Epithelial cell of proximal tubule (primary cell): ENCODE results near the gene PVALEF. TPM values are rescaled to one million over a fixed set of nuclear protein-coding genes. Genes with fewer than 3 reads are reported as not detected.

Experiments
- DNase-seq: peaks from one replicate; pipeline ENCODE4 v3.0.0-alpha.2; 2011; ENCODE audit warnings: low read depth
- H3K4me3 ChIP-seq: 2 replicates; pipeline ENCODE4 v1.5.1; 2011; ENCODE audit warnings: low read depth, mild to moderate bottlenecking, low read length
- total RNA-seq: library from RNA; depleted of rRNA; stranded (reverse); fragments of >200 nt; gene quantifications from 2 replicates; pipeline ENCODE4 v1.2.3, GENCODE V29; 2015
- TF ChIP-seq, protein P1 (sequence below): conservative IDR thresholded peaks from 2 replicates; pipeline ENCODE4 v1.5.1; 2012; ENCODE audit warnings: low read depth, mild to moderate bottlenecking, low read length

Gene PVALEF
- total RNA-seq, 1 donor from 2014 or later: not detected

DNA sequence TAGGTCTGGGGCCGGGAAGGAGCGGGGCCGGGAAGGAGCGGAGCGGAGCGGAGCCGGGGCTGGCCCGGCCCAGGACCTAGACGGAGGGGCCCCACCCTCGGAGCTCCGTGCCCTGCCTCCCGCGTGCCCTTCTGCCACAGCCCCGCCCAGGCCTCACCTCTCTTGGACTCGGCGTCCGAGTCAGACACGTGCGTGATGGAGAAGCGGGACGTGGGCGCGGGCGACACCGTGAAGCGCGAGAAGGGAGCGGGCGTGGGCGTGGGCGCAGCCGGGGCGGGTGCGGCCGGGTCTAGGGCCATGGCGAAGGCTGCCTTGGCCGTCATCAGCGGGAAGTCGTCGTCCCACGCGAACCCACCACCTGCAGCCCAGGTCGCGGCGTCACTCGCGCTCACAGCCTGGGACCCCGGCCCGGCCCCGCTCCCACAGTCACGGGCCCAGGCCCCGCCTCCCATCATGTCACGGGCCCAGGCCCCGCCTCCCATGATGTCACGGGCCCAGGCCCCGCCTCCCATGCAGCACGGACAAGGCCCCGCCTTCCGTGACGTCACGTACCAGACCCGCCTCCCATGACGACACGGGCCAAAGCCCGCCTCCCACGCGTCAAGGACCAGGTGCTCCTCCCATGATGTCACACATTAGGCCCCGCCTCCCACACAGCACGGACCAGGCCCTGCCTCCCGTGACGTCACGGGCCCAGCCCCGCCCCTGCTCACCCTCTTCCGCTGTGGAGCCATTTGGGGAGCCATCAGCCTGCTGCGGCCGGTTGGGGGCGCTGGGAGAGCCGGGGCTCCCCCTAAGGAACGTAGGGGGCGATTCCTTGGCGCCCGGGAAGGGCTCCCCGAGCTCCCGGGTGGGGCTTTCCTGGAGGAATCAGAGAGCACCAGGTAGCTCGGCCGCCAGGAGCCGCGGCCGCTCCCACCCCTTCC, 45.8 kb upstream of the PVALEF start:
- H3K4me3 ChIP-seq: peak overlapping the region; percentile 49
- peak; percentile 35 for DNase-seq
- TF ChIP-seq, protein P1, sequence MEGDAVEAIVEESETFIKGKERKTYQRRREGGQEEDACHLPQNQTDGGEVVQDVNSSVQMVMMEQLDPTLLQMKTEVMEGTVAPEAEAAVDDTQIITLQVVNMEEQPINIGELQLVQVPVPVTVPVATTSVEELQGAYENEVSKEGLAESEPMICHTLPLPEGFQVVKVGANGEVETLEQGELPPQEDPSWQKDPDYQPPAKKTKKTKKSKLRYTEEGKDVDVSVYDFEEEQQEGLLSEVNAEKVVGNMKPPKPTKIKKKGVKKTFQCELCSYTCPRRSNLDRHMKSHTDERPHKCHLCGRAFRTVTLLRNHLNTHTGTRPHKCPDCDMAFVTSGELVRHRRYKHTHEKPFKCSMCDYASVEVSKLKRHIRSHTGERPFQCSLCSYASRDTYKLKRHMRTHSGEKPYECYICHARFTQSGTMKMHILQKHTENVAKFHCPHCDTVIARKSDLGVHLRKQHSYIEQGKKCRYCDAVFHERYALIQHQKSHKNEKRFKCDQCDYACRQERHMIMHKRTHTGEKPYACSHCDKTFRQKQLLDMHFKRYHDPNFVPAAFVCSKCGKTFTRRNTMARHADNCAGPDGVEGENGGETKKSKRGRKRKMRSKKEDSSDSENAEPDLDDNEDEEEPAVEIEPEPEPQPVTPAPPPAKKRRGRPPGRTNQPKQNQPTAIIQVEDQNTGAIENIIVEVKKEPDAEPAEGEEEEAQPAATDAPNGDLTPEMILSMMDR: no peak

DNA sequence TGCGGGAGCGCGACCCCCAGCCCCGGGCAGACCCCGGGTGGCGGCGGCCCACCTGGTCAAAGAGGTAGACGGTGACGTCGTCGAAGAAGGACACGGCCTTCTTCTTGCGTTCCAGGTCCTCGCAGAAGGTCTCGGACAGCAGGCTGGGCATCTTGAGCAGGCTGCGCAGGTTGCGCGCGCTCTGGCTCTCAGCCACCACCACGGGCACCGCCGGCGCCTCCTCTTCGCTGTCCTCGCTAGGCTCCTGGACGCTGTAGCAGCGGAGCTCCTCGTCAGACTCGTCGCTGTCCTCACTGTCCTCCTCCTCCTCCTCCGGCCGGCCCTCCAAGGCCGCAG, 45.2 kb upstream of the PVALEF start:
- TF ChIP-seq, protein P1: no peak
- no peak overlapping the region for H3K4me3 ChIP-seq
- no peak for DNase-seq

DNA sequence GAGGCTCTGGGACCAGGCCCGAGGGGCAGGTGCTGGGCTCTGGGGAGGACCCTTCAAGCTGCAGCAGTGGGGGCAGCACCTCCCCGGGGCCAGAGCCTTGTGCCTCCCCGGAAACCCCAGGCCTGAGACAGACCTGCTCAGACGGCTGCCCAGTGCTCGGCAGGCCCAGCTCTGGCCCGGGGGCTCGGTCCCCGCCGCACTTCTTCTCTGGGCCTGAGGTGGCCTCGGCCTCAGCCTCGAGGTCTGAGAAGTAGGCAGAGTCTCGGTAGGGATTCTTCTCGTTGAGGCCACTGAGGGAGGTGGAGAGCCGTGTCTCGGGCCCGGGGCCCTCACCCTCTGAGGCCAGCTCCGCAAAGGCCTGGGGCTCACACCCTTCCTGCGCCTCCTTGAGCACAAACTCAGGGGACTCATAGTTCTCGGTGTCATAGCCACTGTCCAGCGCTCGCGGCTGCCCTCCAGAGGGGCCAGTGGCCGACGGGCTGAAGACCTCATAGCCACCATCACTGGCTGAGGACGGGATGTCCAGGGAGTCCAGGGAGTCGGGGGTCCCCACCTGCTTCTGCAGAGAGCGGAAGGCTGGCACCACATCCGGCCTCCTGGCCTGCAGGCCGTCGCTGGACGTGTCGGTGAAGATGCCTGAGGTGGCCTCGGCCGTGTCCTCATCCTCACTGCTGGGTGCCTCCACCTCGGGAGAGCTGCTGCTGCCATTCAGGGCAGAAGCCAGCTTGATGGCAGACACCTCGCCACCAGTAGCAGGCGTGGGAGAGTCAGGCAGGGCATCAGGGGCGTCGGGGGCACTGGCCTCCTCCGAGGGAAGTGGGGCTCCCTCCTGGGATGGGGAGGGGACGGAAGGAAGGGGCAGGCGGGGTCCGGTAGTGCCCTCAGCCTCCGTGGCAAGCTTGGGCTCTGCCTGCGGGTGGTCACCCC, 44.3 kb upstream of the PVALEF start:
- no peak for DNase-seq
- TF ChIP-seq, protein P1: no peak
- H3K4me3 ChIP-seq: no peak overlapping the region

DNA sequence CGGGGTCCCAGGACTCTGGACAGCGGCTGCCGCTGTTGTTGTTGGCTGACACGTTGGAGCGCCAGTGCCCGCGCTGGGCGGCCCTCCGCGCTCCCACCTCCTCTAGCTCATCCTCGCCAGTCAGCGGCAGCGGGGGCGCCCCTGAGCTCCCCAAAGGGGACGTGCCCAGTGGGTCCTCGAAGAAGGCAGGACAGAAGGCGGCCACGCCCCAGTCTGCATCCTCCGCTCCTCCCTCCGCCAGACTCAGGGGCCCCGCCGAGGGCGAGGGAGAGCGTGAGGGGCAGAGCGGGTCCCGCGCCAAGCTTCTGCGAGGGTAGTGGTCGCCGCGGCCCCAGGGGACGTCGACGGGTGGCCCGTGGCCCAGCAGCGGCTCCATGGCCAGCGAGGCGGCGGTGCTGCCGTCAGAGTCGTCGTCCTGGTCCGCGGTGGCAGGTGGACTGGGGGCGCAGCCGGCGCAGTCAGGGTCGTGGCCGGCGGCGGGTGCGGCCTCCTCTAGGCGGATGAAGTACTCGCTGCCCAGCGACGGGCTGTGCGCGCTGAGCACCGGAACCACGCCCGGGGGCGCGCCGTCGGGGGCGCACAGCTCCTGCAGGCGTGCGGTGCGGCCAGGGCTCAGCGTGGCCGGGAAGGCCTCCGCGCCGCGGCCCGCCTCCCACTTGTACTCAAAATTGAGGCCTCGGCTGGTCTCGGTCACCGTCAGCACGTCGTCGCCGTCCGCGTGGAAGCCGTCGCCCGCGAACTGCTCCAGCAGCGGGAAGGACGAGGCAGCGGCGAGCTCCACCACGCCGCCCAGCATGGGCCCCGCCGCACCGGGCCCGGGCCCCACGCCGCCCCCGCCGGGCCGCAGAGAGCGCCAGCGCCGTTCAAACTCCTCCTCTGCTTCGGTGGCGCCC, 43.2 kb upstream of the PVALEF start:
- TF ChIP-seq, protein P1: no peak
- no peak for DNase-seq
- H3K4me3 ChIP-seq: no peak overlapping the region

DNA sequence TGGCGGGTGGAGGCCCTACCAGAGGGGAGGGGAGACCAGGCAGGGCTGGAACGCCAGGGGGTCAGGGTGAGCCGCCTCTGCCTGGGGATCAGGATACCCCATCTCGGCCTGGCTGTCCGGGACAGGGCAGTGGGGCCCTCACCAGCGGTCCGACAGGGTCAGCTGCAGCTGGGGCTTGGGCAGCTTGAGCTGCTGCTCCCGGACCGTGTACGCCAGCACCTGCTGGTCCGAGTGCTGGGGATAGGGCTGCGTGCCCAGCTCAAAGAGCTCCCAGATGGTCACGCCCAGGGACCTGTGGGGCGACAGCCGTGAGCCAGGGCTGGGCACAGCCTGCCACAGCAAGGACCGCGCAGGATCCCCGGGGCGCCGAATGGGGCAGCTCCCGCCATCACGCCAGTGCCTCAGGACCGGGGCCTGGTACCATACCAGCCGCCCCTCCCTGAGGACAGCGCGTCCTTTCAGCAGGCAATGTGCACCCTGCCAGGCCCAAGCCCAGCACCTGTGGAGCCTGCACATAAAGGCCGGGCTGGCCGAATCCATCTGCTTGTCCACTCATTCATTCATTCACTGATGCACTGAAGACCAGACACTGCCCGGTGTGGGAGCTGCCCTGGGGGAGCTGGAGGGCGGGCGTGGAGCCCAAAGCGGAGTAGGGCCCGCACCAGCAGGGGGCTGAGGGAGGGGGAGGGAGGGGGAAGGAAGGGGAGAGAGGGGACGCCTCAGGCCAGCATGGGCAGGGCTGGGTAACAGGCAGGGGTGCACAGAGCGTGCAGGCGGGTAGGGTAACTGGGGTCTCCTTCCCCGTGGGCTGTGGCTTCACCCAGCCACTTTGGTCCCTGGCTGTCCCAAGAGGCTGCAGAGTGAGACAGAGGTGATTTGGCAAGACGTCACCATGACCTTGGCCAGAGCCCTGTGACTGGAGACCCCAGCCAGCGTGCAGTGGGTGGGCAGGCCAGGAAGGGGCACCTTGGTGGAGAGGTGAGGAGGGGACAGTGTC, 42.0 kb upstream of the PVALEF start:
- TF ChIP-seq, protein P1: no peak
- H3K4me3 ChIP-seq: no peak overlapping the region
- no peak for DNase-seq
